SH-SY5Y (cell line): ENCODE measurements around the gene PPP2R5A.

Experiments
- GATA2 ChIP-seq: IDR thresholded peaks from 2 replicates; pipeline ENCODE4 v1.6.1; 2011; ENCODE audit warnings: mild to moderate bottlenecking, low read depth, low read length
- GATA3 ChIP-seq: IDR thresholded peaks from 2 replicates; pipeline ENCODE4 v1.6.1; 2011; ENCODE audit warnings: low read depth, mild to moderate bottlenecking, low read length, moderate library complexity

GRCh38 chr1:212367474-212368072 is 82.4 kb downstream of the PPP2R5A start:
- TF ChIP-seq GATA2 (no peak), GATA3 (no peak)
